ENCODE results near the gene PRUNE2.

Gene PRUNE2

GRCh38 chr9:76703270-76703669 is 202.6 kb downstream of the PRUNE2 start:
- H4K91ac ChIP-seq (ENCODE audit: low read length), result no peak overlapping the region
- no peak overlapping the region for H3K18ac ChIP-seq (ENCODE audit: low read depth in 1 of 2, low read length in 2 of 2)
- no peak overlapping the region for H2AFZ ChIP-seq (ENCODE audit: low read depth, low read length)
- H3K23ac ChIP-seq (ENCODE audit: low read length in 2 of 2), result no peak overlapping the region
- no peak overlapping the region for H2BK15ac ChIP-seq (ENCODE audit: low read depth, poor library complexity, severe bottlenecking)
- no peak overlapping the region for H3K4me2 ChIP-seq (ENCODE audit: low read length, poor library complexity, severe bottlenecking)
- H2AK5ac ChIP-seq (ENCODE audit: low read length, severe bottlenecking), result no peak overlapping the region
- peaks cover 0 to 41% of the 10 kb centered on the region in 2 experiments for H3K36me3 ChIP-seq (ENCODE audit: control insufficient read depth in 1 of 2, insufficient read depth in 2 of 2, low read depth in 1 of 2, low read length in 2 of 2)
- WGBS, result 83% methylated on average over 7 of the region's 7 CpGs
- H3K14ac ChIP-seq (ENCODE audit: low read length in 2 of 2), result no peak overlapping the region
- H3K27me3 ChIP-seq (ENCODE audit: control insufficient read depth in 1 of 2, insufficient read depth in 1 of 2, low read length in 2 of 2), result peaks cover 0 to 8% of the 10 kb centered on the region in 2 experiments
- H3K4me3 ChIP-seq (ENCODE audit: insufficient read depth in 1 of 2, low read depth in 1 of 2, low read length in 2 of 2), result no peak overlapping the region
- H2BK5ac ChIP-seq (ENCODE audit: low read depth, low read length, poor library complexity, severe bottlenecking), result no peak overlapping the region
- no peak overlapping the region for H3K4ac ChIP-seq (ENCODE audit: low read depth in 1 of 2, low read length in 2 of 2)
- H4K8ac ChIP-seq (ENCODE audit: low read length), result no peak overlapping the region
- no peak overlapping the region for H2BK120ac ChIP-seq (ENCODE audit: low read depth, low read length)
- peaks cover 2% of the 10 kb centered on the region for H3K4me1 ChIP-seq (ENCODE audit: control insufficient read depth, insufficient read depth, low read depth, low read length)
- no peaks in the 10 kb centered on the region for H3K79me1 ChIP-seq (replicated peaks; ENCODE audit: low read length, poor library complexity, severe bottlenecking)
- DNase-seq, result no peak
- no peak overlapping the region for H3K27ac ChIP-seq (ENCODE audit: low read length, poor library complexity, severe bottlenecking)
- no peaks in the 10 kb centered on the region for H3K9me3 ChIP-seq (ENCODE audit: control insufficient read depth, low read length)
- H3K9ac ChIP-seq (ENCODE audit: low read length), result no peak overlapping the region
- no peak overlapping the region for H2BK12ac ChIP-seq (ENCODE audit: low read length in 2 of 2)

DNA sequence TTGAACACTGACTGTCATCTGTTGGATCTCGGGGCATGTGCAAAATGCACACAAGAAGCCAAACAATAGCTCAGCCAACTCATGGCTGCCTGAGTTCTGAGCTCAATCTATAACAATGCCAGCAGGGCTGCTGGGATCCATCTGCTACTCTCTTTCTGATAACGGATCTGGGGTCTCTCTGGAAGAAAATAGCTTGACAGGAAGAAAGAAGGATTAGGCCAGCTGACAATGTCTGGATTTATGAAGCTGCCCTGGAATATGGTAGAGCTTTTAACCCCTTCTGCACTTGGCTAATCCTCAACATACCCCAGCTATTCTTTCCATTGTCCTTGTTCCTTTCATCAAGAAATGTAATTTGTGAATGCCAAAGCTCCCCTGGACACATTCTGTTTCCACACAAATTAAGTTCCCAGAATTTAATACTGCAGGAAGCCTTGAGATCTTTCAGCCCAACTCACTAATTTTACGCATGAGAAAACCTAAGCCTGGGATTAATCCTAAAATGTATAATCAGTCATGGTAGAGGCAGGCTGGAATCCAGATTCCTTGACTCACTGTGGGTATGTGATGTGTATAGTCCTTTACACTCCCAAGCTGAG is 204.4 kb downstream of the PRUNE2 start:
- Histone ChIP-seq H3K4me2 (ENCODE audit: low read length, poor library complexity, severe bottlenecking) (no peak overlapping the region), H2BK15ac (ENCODE audit: low read depth, poor library complexity, severe bottlenecking) (no peak overlapping the region), H3K9me3 (ENCODE audit: control insufficient read depth, low read length) (no peaks in the 10 kb centered on the region), H2BK12ac (ENCODE audit: low read length in 2 of 2) (no peak overlapping the region), H3K4me1 (ENCODE audit: control insufficient read depth, insufficient read depth, low read depth, low read length) (peaks cover 2% of the 10 kb centered on the region), H3K27ac (ENCODE audit: low read length, poor library complexity, severe bottlenecking) (peak overlapping the region; percentile 37), H3K4ac (ENCODE audit: low read depth in 1 of 2, low read length in 2 of 2) (no peak overlapping the region), H3K79me1 (replicated peaks; ENCODE audit: low read length, poor library complexity, severe bottlenecking) (no peaks in the 10 kb centered on the region), H3K18ac (ENCODE audit: low read depth in 1 of 2, low read length in 2 of 2) (no peak overlapping the region), H2BK120ac (ENCODE audit: low read depth, low read length) (no peak overlapping the region), H3K9ac (ENCODE audit: low read length) (peak overlapping the region; percentile 21), H3K27me3 (ENCODE audit: control insufficient read depth in 1 of 2, insufficient read depth in 1 of 2, low read length in 2 of 2) (peaks cover 0 to 4% of the 10 kb centered on the region in 2 experiments), H2AK5ac (ENCODE audit: low read length, severe bottlenecking) (peak overlapping the region; percentile 77), H3K23ac (ENCODE audit: low read length in 2 of 2) (no peak overlapping the region), H4K8ac (ENCODE audit: low read length) (no peak overlapping the region), H3K36me3 (ENCODE audit: control insufficient read depth in 1 of 2, insufficient read depth in 2 of 2, low read depth in 1 of 2, low read length in 2 of 2) (peaks cover 0 to 30% of the 10 kb centered on the region in 2 experiments), H2AFZ (ENCODE audit: low read depth, low read length) (no peak overlapping the region), H3K4me3 (ENCODE audit: insufficient read depth in 1 of 2, low read depth in 1 of 2, low read length in 2 of 2) (no peak overlapping the region), H4K91ac (ENCODE audit: low read length) (no peak overlapping the region), H2BK5ac (ENCODE audit: low read depth, low read length, poor library complexity, severe bottlenecking) (no peak overlapping the region), H3K14ac (ENCODE audit: low read length in 2 of 2) (no peak overlapping the region)
- no peak for DNase-seq
- WGBS, result 51% methylated on average over 3 of the region's 3 CpGs

DNA sequence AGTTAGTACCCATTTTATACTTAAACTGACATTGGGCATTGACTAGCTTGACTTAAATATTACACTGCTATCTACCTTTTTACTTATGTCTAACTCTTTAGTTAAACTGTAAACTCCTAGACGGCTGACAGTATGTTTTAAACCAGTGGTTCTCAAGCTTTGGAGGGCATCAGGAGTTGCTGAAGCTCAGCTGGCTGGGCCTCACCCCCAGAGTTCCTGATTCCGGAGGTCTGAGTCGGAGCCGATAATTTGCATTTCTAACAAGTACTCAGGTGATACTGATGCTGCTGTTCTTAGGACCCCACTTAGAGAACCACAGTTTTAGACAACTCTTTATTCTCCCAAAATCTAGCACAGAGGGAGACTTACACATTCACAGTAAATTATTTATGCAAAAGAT is 205.0 kb downstream of the PRUNE2 start:
- Histone ChIP-seq H3K27me3 (ENCODE audit: control insufficient read depth in 1 of 2, insufficient read depth in 1 of 2, low read length in 2 of 2) (no peaks in the 10 kb centered on the region), H2BK120ac (ENCODE audit: low read depth, low read length) (no peak overlapping the region), H3K9ac (ENCODE audit: low read length) (peak overlapping the region; percentile 21), H2BK12ac (ENCODE audit: low read length in 2 of 2) (no peak overlapping the region), H3K4me2 (ENCODE audit: low read length, poor library complexity, severe bottlenecking) (peak overlapping the region; percentile 25), H4K91ac (ENCODE audit: low read length) (no peak overlapping the region), H3K23ac (ENCODE audit: low read length in 2 of 2) (no peak overlapping the region), H3K4ac (ENCODE audit: low read depth in 1 of 2, low read length in 2 of 2) (no peak overlapping the region), H3K18ac (ENCODE audit: low read depth in 1 of 2, low read length in 2 of 2) (no peak overlapping the region), H3K14ac (ENCODE audit: low read length in 2 of 2) (no peak overlapping the region), H4K8ac (ENCODE audit: low read length) (no peak overlapping the region), H3K79me1 (replicated peaks; ENCODE audit: low read length, poor library complexity, severe bottlenecking) (no peaks in the 10 kb centered on the region), H2AFZ (ENCODE audit: low read depth, low read length) (no peak overlapping the region), H3K27ac (ENCODE audit: low read length, poor library complexity, severe bottlenecking) (peak overlapping the region; percentile 37), H3K9me3 (ENCODE audit: control insufficient read depth, low read length) (no peaks in the 10 kb centered on the region), H2AK5ac (ENCODE audit: low read length, severe bottlenecking) (no peak overlapping the region), H3K4me1 (ENCODE audit: control insufficient read depth, insufficient read depth, low read depth, low read length) (peaks cover 2% of the 10 kb centered on the region), H2BK5ac (ENCODE audit: low read depth, low read length, poor library complexity, severe bottlenecking) (no peak overlapping the region), H3K4me3 (ENCODE audit: insufficient read depth in 1 of 2, low read depth in 1 of 2, low read length in 2 of 2) (no peak overlapping the region), H3K36me3 (ENCODE audit: control insufficient read depth in 1 of 2, insufficient read depth in 2 of 2, low read depth in 1 of 2, low read length in 2 of 2) (peaks cover 0 to 24% of the 10 kb centered on the region in 2 experiments), H2BK15ac (ENCODE audit: low read depth, poor library complexity, severe bottlenecking) (no peak overlapping the region)
- no peak for DNase-seq
- WGBS, result 89% methylated on average over 4 of the region's 4 CpGs

GRCh38 chr9:76699971-76700370 is 205.9 kb downstream of the PRUNE2 start:
- Histone ChIP-seq H3K79me1 (replicated peaks; ENCODE audit: low read length, poor library complexity, severe bottlenecking) (no peaks in the 10 kb centered on the region), H3K36me3 (ENCODE audit: control insufficient read depth in 1 of 2, insufficient read depth in 2 of 2, low read depth in 1 of 2, low read length in 2 of 2) (peaks cover 0 to 16% of the 10 kb centered on the region in 2 experiments), H3K9ac (ENCODE audit: low read length) (peak overlapping the region; percentile 21), H3K23ac (ENCODE audit: low read length in 2 of 2) (no peak overlapping the region), H2AFZ (ENCODE audit: low read depth, low read length) (no peak overlapping the region), H4K91ac (ENCODE audit: low read length) (no peak overlapping the region), H3K27ac (ENCODE audit: low read length, poor library complexity, severe bottlenecking) (peak overlapping the region; percentile 18), H3K9me3 (ENCODE audit: control insufficient read depth, low read length) (no peaks in the 10 kb centered on the region), H3K18ac (ENCODE audit: low read depth in 1 of 2, low read length in 2 of 2) (no peak overlapping the region), H3K27me3 (ENCODE audit: control insufficient read depth in 1 of 2, insufficient read depth in 1 of 2, low read length in 2 of 2) (no peaks in the 10 kb centered on the region), H2BK120ac (ENCODE audit: low read depth, low read length) (no peak overlapping the region), H3K14ac (ENCODE audit: low read length in 2 of 2) (no peak overlapping the region), H2BK15ac (ENCODE audit: low read depth, poor library complexity, severe bottlenecking) (no peak overlapping the region), H3K4ac (ENCODE audit: low read depth in 1 of 2, low read length in 2 of 2) (no peak overlapping the region), H2BK12ac (ENCODE audit: low read length in 2 of 2) (no peak overlapping the region), H3K4me3 (ENCODE audit: insufficient read depth in 1 of 2, low read depth in 1 of 2, low read length in 2 of 2) (no peak overlapping the region), H2BK5ac (ENCODE audit: low read depth, low read length, poor library complexity, severe bottlenecking) (no peak overlapping the region), H3K4me1 (ENCODE audit: control insufficient read depth, insufficient read depth, low read depth, low read length) (peaks cover 2% of the 10 kb centered on the region), H3K4me2 (ENCODE audit: low read length, poor library complexity, severe bottlenecking) (no peak overlapping the region), H2AK5ac (ENCODE audit: low read length, severe bottlenecking) (no peak overlapping the region), H4K8ac (ENCODE audit: low read length) (no peak overlapping the region)
- peak; percentile 26 for DNase-seq
